SU-DHL-6 (cell line): ENCODE data around the gene EMC7.

Experiments
- H2AFZ ChIP-seq: fragments of 200-600 bp; sonication (generic); 2 replicates; pipeline ENCODE4 v1.6.1; 2014; ENCODE audit warnings: low read depth, mild to moderate bottlenecking, moderate library complexity, mixed read lengths, antibody characterized with exemption, low read length; ENCODE audit not compliant: severe bottlenecking
- H3F3A ChIP-seq: fragments of 200-600 bp; shearing (Covaris generic); 2 replicates; pipeline ENCODE4 v1.6.0; 2016; ENCODE audit warnings: antibody characterized with exemption, mild to moderate bottlenecking; ENCODE audit not compliant: insufficient read depth
- H3K27ac ChIP-seq: fragments of 200-600 bp; sonication (generic); 2 replicates; pipeline ENCODE4 v1.5.1; 2016; ENCODE audit warnings: low read depth, mild to moderate bottlenecking, low read length, moderate library complexity, mixed read lengths
- H3K27me3 ChIP-seq: fragments of 200-600 bp; sonication (generic), shearing (Covaris generic); 2 replicates; pipeline ENCODE4 v1.6.0; 2014; ENCODE audit warnings: mild to moderate bottlenecking, low read length
- H3K36me3 ChIP-seq: fragments of 200-600 bp; sonication (generic); 2 replicates; pipeline ENCODE4 v1.6.1; 2014; ENCODE audit warnings: mild to moderate bottlenecking, low read length, mixed read lengths
- H3K4me2 ChIP-seq: fragments of 300-600, 200-600 bp; shearing (Covaris generic), sonication (generic); 2 replicates; pipeline ENCODE4 v1.6.0; 2014; ENCODE audit warnings: low read length, low read depth, mild to moderate bottlenecking; ENCODE audit not compliant: poor library complexity, severe bottlenecking
- H3K4me3 ChIP-seq: fragments of 200-600 bp; sonication (generic); 2 replicates; pipeline ENCODE4 v1.5.1; 2014; ENCODE audit warnings: antibody characterized with exemption, low read length, mild to moderate bottlenecking, mixed read lengths; ENCODE audit not compliant: insufficient read depth, poor library complexity, severe bottlenecking
- H3K79me2 ChIP-seq: fragments of 200-600 bp; sonication (generic); 2 replicates; pipeline ENCODE4 v1.6.1; 2014; ENCODE audit warnings: mild to moderate bottlenecking, low read length, moderate library complexity; ENCODE audit not compliant: insufficient read depth
- H3K9ac ChIP-seq: fragments of 200-600 bp; sonication (generic); 2 replicates; pipeline ENCODE4 v1.7.0; 2014; ENCODE audit warnings: mild to moderate bottlenecking, low read length
- H3K9me2 ChIP-seq: fragments of 200-600 bp; sonication (generic); replicated peaks from 2 replicates; pipeline ENCODE4 v1.6.1; 2014; ENCODE audit warnings: low read length; ENCODE audit not compliant: insufficient read depth
- H3K9me3 ChIP-seq: fragments of 200-600 bp; sonication (generic); 2 replicates; pipeline ENCODE4 v1.6.1; 2014; ENCODE audit warnings: low read length, mixed read lengths; ENCODE audit not compliant: insufficient read depth
- H4K20me1 ChIP-seq: fragments of 200-600 bp; sonication (generic); 2 replicates; pipeline ENCODE4 v1.6.1; 2014; ENCODE audit warnings: low read depth, mild to moderate bottlenecking, antibody characterized with exemption, low read length, moderate library complexity, mixed read lengths
- EZH2phosphoT487 ChIP-seq: fragments of 200-600 bp; sonication (generic), shearing (Covaris generic); conservative IDR thresholded peaks from 2 replicates; pipeline ENCODE4 v1.6.1; 2018; ENCODE audit warnings: mild to moderate bottlenecking, antibody characterized with exemption, low read length, moderate library complexity, mixed read lengths
- TF ChIP-seq, protein P1 (sequence below): fragments of 200-600 bp; sonication (generic); IDR thresholded peaks from one replicate; pipeline ENCODE4 v1.5.1; 2017; ENCODE audit warnings: antibody characterized with exemption, mild to moderate bottlenecking, low read length, moderate library complexity; ENCODE audit not compliant: insufficient read depth, poor library complexity, severe bottlenecking

EMC7 gene

DNA sequence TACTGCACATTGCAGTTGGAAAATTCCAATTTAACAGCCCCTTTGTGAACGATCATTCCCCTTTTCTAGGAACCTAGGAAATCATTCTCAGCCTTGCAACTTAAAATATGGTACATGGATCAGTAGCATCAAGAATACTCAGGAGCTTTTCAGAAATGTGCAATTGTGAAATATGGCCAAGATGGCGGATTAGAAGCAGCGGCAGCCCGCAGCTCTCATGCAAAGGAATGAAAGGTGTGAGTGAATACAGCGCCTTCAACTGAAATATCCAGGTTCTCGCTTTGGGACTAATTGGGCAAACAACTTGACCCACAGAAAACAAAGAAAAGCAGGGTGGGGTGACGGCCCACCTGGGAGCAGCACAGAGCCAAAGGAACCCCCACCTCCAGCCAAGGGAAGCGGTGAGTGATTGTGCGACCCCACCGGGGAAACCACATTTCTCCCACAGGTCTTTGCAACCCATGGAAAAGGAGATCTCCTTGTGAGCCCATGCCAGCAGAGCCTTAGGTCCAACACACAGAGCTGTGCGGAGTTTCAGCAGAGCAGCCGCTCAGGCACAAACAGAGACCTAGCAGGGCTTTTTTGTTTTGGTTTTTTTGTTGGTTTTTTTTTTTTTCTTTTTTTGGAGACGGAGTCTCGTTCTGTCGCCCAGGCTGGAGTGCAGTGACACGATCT, 55.1 kb downstream of the EMC7 start:
- TF ChIP-seq, protein P1, sequence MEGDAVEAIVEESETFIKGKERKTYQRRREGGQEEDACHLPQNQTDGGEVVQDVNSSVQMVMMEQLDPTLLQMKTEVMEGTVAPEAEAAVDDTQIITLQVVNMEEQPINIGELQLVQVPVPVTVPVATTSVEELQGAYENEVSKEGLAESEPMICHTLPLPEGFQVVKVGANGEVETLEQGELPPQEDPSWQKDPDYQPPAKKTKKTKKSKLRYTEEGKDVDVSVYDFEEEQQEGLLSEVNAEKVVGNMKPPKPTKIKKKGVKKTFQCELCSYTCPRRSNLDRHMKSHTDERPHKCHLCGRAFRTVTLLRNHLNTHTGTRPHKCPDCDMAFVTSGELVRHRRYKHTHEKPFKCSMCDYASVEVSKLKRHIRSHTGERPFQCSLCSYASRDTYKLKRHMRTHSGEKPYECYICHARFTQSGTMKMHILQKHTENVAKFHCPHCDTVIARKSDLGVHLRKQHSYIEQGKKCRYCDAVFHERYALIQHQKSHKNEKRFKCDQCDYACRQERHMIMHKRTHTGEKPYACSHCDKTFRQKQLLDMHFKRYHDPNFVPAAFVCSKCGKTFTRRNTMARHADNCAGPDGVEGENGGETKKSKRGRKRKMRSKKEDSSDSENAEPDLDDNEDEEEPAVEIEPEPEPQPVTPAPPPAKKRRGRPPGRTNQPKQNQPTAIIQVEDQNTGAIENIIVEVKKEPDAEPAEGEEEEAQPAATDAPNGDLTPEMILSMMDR: no peak
- TF ChIP-seq EZH2phosphoT487: no peak

DNA sequence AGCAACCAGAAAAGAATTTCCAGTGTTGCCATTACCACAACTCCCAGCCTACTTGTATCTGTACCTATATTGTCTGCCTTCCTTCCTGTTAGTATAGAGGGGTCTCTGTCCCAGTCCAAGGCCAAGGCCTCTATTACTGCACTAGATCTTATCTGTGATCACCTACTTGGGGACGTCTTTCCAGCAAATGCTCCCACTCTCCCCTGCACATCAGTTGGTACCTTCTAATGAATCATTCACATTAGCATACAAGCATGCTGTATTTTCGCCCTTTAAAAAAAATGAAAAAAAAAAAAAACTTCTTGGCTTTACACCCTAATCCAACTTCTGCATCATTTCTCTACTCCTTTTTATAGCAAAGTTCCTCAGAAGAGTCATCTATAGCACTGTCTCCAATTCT, 57.8 kb downstream of the EMC7 start:
- H3K9me2 ChIP-seq: no peaks in the 10 kb centered on the region
- no peak overlapping the region for H3K9ac ChIP-seq
- H3K27me3 ChIP-seq: no peaks in the 10 kb centered on the region
- no peaks in the 10 kb centered on the region for H3K9me3 ChIP-seq
- no peaks in the 10 kb centered on the region for H3K36me3 ChIP-seq
- H3K4me3 ChIP-seq: no peak overlapping the region
- H4K20me1 ChIP-seq: no peaks in the 10 kb centered on the region
- H3F3A ChIP-seq: peaks cover 15% of the 10 kb centered on the region
- H3K4me2 ChIP-seq: no peak overlapping the region
- TF ChIP-seq, protein P1: no peak
- no peak for TF ChIP-seq EZH2phosphoT487
- no peak overlapping the region for H2AFZ ChIP-seq
- no peak overlapping the region for H3K27ac ChIP-seq
- no peaks in the 10 kb centered on the region for H3K79me2 ChIP-seq

More for the DNA sequence above, 55.1 kb downstream of the EMC7 start:
- Histone ChIP-seq H3K27ac (no peak overlapping the region), H3F3A (no peaks in the 10 kb centered on the region), H3K4me3 (no peak overlapping the region), H3K27me3 (no peaks in the 10 kb centered on the region), H3K9me3 (no peaks in the 10 kb centered on the region), H3K4me2 (no peak overlapping the region), H3K9me2 (no peaks in the 10 kb centered on the region), H3K9ac (no peak overlapping the region), H2AFZ (no peak overlapping the region), H3K36me3 (0 out of 2 replicates have a peak, but pooled peaks cover 3% of the 10 kb centered on the region), H4K20me1 (no peaks in the 10 kb centered on the region), H3K79me2 (no peaks in the 10 kb centered on the region)

DNA sequence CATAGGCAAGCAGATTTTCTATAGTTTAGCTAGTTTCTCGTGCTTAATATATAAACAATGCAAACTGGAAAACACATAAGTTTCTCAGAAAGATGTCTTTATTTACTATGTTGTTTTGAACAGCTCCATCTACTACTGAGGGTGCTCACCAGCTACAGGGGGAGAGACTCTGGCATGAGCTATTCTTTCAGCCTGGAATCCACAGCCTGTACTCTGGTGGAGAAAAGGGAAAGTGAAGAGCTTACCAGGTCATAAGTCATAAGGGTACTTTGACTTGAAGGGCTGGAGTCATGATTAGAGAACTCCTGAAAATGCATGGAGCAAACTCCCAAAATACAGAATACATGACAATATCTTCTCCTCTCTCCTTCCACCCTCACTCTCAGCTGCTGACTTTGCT, 58.3 kb downstream of the EMC7 start:
- no peak overlapping the region for H3K4me3 ChIP-seq
- H3K9ac ChIP-seq: no peak overlapping the region
- H3K9me3 ChIP-seq: no peaks in the 10 kb centered on the region
- H3K79me2 ChIP-seq: no peaks in the 10 kb centered on the region
- no peak overlapping the region for H3K4me2 ChIP-seq
- no peak overlapping the region for H3K27ac ChIP-seq
- H2AFZ ChIP-seq: no peak overlapping the region
- H3F3A ChIP-seq: peaks cover 15% of the 10 kb centered on the region
- no peaks in the 10 kb centered on the region for H4K20me1 ChIP-seq
- no peaks in the 10 kb centered on the region for H3K27me3 ChIP-seq
- H3K36me3 ChIP-seq: no peaks in the 10 kb centered on the region
- no peaks in the 10 kb centered on the region for H3K9me2 ChIP-seq
- TF ChIP-seq EZH2phosphoT487: no peak
- TF ChIP-seq, protein P1: no peak
